HepG2 (cell line): ENCODE results near the gene QRFP. TPM values are rescaled to one million over a fixed set of nuclear protein-coding genes. Genes with fewer than 3 reads are reported as not detected.

Source experiments
- ATAC-seq: fragments of 200-7000 bp; cut with Tn5 transposase; 3 replicates; pipeline ENCODE4 v1.9.1; 2020; ENCODE audit warnings: mild to moderate bottlenecking, moderate library complexity
- BruUV-seq: library from RNA; stranded (reverse); fragments of 400-500 nt; replicated peaks from 2 replicates; lab custom pipeline; 2021; lab: Mats Ljungman, UMichigan
- CTCF ChIA-PET: fragments of 300-600 bp; formaldehyde crosslinking; extraction: SDS; loops from one replicate; lab custom pipeline; 2021; ENCODE audit warnings: low total read pairs, inconsistent platforms, low intra/inter-chr PET ratio; lab: Yijun Ruan, JAX
- POLR2A ChIA-PET: fragments of 350-600 bp; sonication (Branson Sonifier 250); formaldehyde crosslinking; loops from one replicate; lab custom pipeline; 2020; ENCODE audit warnings: antibody characterized with exemption, inconsistent platforms; lab: Yijun Ruan, JAX
- DNase-seq: peaks from one replicate; pipeline ENCODE4 v3.0.0-alpha.2; 2015; ENCODE audit warnings: low spot score
- FAIRE-seq: peaks from 3 replicates; lab custom pipeline; 2011; peaks lifted over from hg19 to GRCh38; lab: Jason Lieb, UNC
- H2AFZ ChIP-seq: one replicate; pipeline ENCODE4 v1.6.1; 2011; ENCODE audit warnings: low read length, inconsistent platforms
- H3K27ac ChIP-seq: fragments of 300-600 bp; 3 replicates; pipeline ENCODE4 v1.8.0; 2011; ENCODE audit warnings: mixed run types, mild to moderate bottlenecking, mixed read lengths, low read length, inconsistent platforms; ENCODE audit not compliant: insufficient read depth; ENCODE audit errors: extremely low read length
- H3K27me3 ChIP-seq, 2 experiments: fragments of 200-600 bp in 1 of 2; 2 replicates in 1 of 2; 3 replicates in 1 of 2; pipeline versions ENCODE4 v1.6.0 to v1.8.0; 2011; ENCODE audit warnings: low read length in 2 of 2, mild to moderate bottlenecking in 2 of 2, moderate library complexity in 2 of 2, inconsistent platforms in 1 of 2; ENCODE audit not compliant: insufficient read depth in 2 of 2, control insufficient read depth in 1 of 2
- H3K36me3 ChIP-seq, 2 experiments: fragments of 200-600 bp in 1 of 2; replicated peaks in 1 of 2; 2 replicates in 1 of 2; 3 replicates in 1 of 2; pipeline versions ENCODE4 v1.5.1 to v1.8.0; 2011; ENCODE audit warnings: low read length in 2 of 2, inconsistent platforms in 1 of 2; ENCODE audit not compliant: insufficient read depth in 2 of 2, control insufficient read depth in 1 of 2
- H3K4me1 ChIP-seq: 2 replicates; pipeline ENCODE4 v1.5.1; 2012; ENCODE audit warnings: low read length, inconsistent platforms; ENCODE audit not compliant: insufficient read depth
- H3K4me2 ChIP-seq: 2 replicates; pipeline ENCODE4 v1.6.0; 2011; ENCODE audit warnings: low read depth, low read length, inconsistent platforms
- H3K4me3 ChIP-seq, 3 experiments: fragments of 200-600 bp in 1 of 3; sonication (generic), shearing (Covaris generic) in 1 of 3; replicated peaks in 1 of 3; 2 replicates each; pipeline ENCODE4 v1.5.1; 2011 to 2016; ENCODE audit warnings: low read length in 3 of 3, inconsistent platforms in 2 of 3, low read depth in 2 of 3, mild to moderate bottlenecking in 2 of 3, control low read depth in 1 of 3, mixed read lengths in 1 of 3; ENCODE audit not compliant: insufficient read depth in 1 of 3
- H3K79me2 ChIP-seq: one replicate; pipeline ENCODE4 v1.6.1; 2011; ENCODE audit warnings: low read length, inconsistent platforms; ENCODE audit not compliant: insufficient read depth
- H3K9ac ChIP-seq: 2 replicates; pipeline ENCODE4 v1.6.0; 2011; ENCODE audit warnings: mild to moderate bottlenecking, low read depth, low read length, inconsistent platforms; ENCODE audit not compliant: insufficient read depth
- H3K9me3 ChIP-seq: 2 replicates; pipeline ENCODE4 v1.5.1; 2012; ENCODE audit warnings: mild to moderate bottlenecking, low read length
- H4K20me1 ChIP-seq: 2 replicates; pipeline ENCODE4 v1.6.0; 2011; ENCODE audit warnings: inconsistent platforms, mild to moderate bottlenecking, low read length, moderate library complexity; ENCODE audit not compliant: insufficient read depth
- AGO2 ChIP-seq: fragments of 200-400 bp; formaldehyde crosslinking; optimal IDR thresholded peaks from 2 replicates; pipeline ENCODE3; 2017; ENCODE audit warnings: mild to moderate bottlenecking, low read depth, low read length, moderate library complexity
- BORCS8-MEF2B ChIP-seq: sonication (generic); formaldehyde crosslinking; IDR thresholded peaks from 2 replicates; pipeline ENCODE4 v1.8.0; 2022; ENCODE audit warnings: mild to moderate bottlenecking, missing genetic modification reagents
- CCAR2 ChIP-seq: fragments of 200-400 bp; formaldehyde crosslinking; optimal IDR thresholded peaks from 2 replicates; pipeline ENCODE3; 2018; ENCODE audit warnings: low read depth, mild to moderate bottlenecking, low read length, moderate library complexity
- FOXP1 ChIP-seq, 2 experiments: fragments of 450-650 bp in 1 of 2; IDR thresholded peaks; 2 replicates each; pipeline ENCODE4 v1.6.1; 2017 to 2018; ENCODE audit warnings: antibody characterized with exemption in 1 of 2
- HDAC6 ChIP-seq: fragments of 200-600 bp; sonication (generic); IDR thresholded peaks from 2 replicates; pipeline ENCODE4 v1.7.0; 2017; ENCODE audit warnings: mild to moderate bottlenecking, antibody characterized with exemption, low read length, low read depth
- MZF1 ChIP-seq: sonication (generic); formaldehyde crosslinking; IDR thresholded peaks from 2 replicates; pipeline ENCODE4 v1.8.1; 2023; ENCODE audit warnings: mild to moderate bottlenecking, missing genetic modification reagents, borderline replicate concordance
- NFE2 ChIP-seq: sonication (generic); formaldehyde crosslinking; IDR thresholded peaks from 2 replicates; pipeline ENCODE4 v1.4.0; 2020; ENCODE audit warnings: missing genetic modification reagents
- NFYC ChIP-seq: IDR thresholded peaks from 2 replicates; pipeline ENCODE4 v1.6.1; 2016; ENCODE audit warnings: missing genetic modification reagents, missing compliant biosample characterization
- PTBP1 ChIP-seq: fragments of 200-400 bp; formaldehyde crosslinking; IDR thresholded peaks from 2 replicates; pipeline ENCODE4 v1.6.1; 2018; ENCODE audit warnings: low read length, low read depth; ENCODE audit not compliant: poor library complexity, severe bottlenecking
- REPIN1 ChIP-seq: sonication (generic); formaldehyde crosslinking; IDR thresholded peaks from 2 replicates; pipeline ENCODE4 v1.8.0; 2022; ENCODE audit warnings: missing genetic modification reagents, low read depth, mild to moderate bottlenecking, borderline replicate concordance
- SMARCE1 ChIP-seq: fragments of 450-650 bp; IDR thresholded peaks from 2 replicates; pipeline ENCODE4 v1.6.1; 2017; ENCODE audit warnings: borderline replicate concordance
- YEATS4 ChIP-seq: sonication (generic); formaldehyde crosslinking; IDR thresholded peaks from 2 replicates; pipeline ENCODE4 v1.4.0; 2020; ENCODE audit warnings: missing genetic modification reagents, borderline replicate concordance
- ZFX ChIP-seq: sonication (generic); formaldehyde crosslinking; IDR thresholded peaks from 2 replicates; pipeline ENCODE4 v1.4.0; 2020; ENCODE audit warnings: mild to moderate bottlenecking, low read depth, missing genetic modification reagents, moderate library complexity
- ZNF362 ChIP-seq: sonication (generic); formaldehyde crosslinking; IDR thresholded peaks from 2 replicates; pipeline ENCODE4 v1.4.0; 2020; ENCODE audit warnings: missing genetic modification reagents, mild to moderate bottlenecking, borderline replicate concordance
- ZNF777 ChIP-seq: sonication (generic); formaldehyde crosslinking; IDR thresholded peaks from 2 replicates; pipeline ENCODE4 v1.4.0; 2020; ENCODE audit warnings: missing genetic modification reagents
- ZUFSP ChIP-seq: sonication (generic); formaldehyde crosslinking; IDR thresholded peaks from 2 replicates; pipeline ENCODE4 v1.9.0; 2021; ENCODE audit warnings: missing genetic modification reagents, mild to moderate bottlenecking, borderline replicate concordance
- WGBS: methylation state at CpG from one replicate; pipeline ENCODE4 v1.1.6; 2017; ENCODE audit warnings: low lambda C conversion rate; 5-methylcytosine and 5-hydroxymethylcytosine counted together
- in situ Hi-C: cut with HindIII; loops from 2 replicates; pipeline ENCODE4 v1.10.0; 2017; ENCODE audit warnings: low pct_unique_long_range_greater_than_20kb; ENCODE audit not compliant: extremely low pct_ligation_motif_present
- intact Hi-C: fragments of 100-400 bp; cut with micrococcal nuclease; formaldehyde crosslinking; loops from one replicate; pipeline ENCODE4 v1.10.0; 2022; ENCODE audit not compliant: unreplicated experiment
- polyA plus RNA-seq, 8 experiments: library from polyadenylated mRNA; depleted of rRNA in 3 of 8; stranded (reverse) in 7 of 8; unstranded in 1 of 8; fragments of >200 nt; fragmentation: Illumina TruSeq in 4 of 8; extraction: Trizol in 4 of 8; gene quantifications; 2 replicates each; pipeline versions ENCODE4 v1.2.1 to v1.2.3, GENCODE V29; 2011 to 2016; ENCODE audit warnings: low read depth in 4 of 8, missing spikeins in 1 of 8, mixed read lengths in 1 of 8; ENCODE audit not compliant: insufficient read depth in 1 of 8
- total RNA-seq, 5 experiments: library from RNA; depleted of rRNA; stranded (reverse); fragments of >200 nt; fragmentation: Illumina TruSeq; extraction: Trizol; gene quantifications; 2 replicates each; pipeline ENCODE4 v1.2.3, GENCODE V29; 2016; ENCODE audit warnings: low read depth in 1 of 5

Gene QRFP
- total and polyA plus RNA-seq, 2 of the 13 experiments (the other 11 are each of a cell fraction or from before 2014, with no cell fraction given): not detected

GRCh38 chr9:130903194-130904069 lies 6.8 kb upstream of the QRFP start:
- ChIA-PET POLR2A (no interaction called here), CTCF (no interaction called here)
- no peaks in the 10 kb centered on the region for H3K9me3 ChIP-seq
- H3K27me3 ChIP-seq: peaks cover 33 to 92% of the 10 kb centered on the region in 2 experiments; a peak in 4 of 5 replicates
- H3K9ac ChIP-seq: no peak overlapping the region
- H3K36me3 ChIP-seq: no peaks in the 10 kb centered on the region; a peak in 1 of 5 replicates
- H3K79me2 ChIP-seq: no peaks in the 10 kb centered on the region
- H3K4me3 ChIP-seq: no peak overlapping the region
- in situ Hi-C loops: no loop called here
- no peak overlapping the region for H3K27ac ChIP-seq
- no peak for TF ChIP-seq ZNF777
- no peak for TF ChIP-seq BORCS8-MEF2B (CRISPR knock-in tag)
- TF ChIP-seq NFYC: no peak
- no peak for TF ChIP-seq REPIN1 (CRISPR knock-in tag)
- no peak for TF ChIP-seq ZNF362 (CRISPR knock-in tag)
- TF ChIP-seq YEATS4 (CRISPR knock-in tag): no peak
- no peak for TF ChIP-seq ZUFSP (CRISPR knock-in tag)
- no peak for TF ChIP-seq FOXP1 (IDR thresholded peaks at IDR 0.05)
- TF ChIP-seq FOXP1 (CRISPR knock-in tag; IDR thresholded peaks at IDR 0.05): no peak
- no peak for TF ChIP-seq NFE2
- no peak for TF ChIP-seq SMARCE1
- no peak for TF ChIP-seq CCAR2
- no peak for TF ChIP-seq ZFX (CRISPR knock-in tag)
- TF ChIP-seq PTBP1: no peak
- no peak for TF ChIP-seq HDAC6
- no peak for TF ChIP-seq MZF1 (CRISPR knock-in tag)
- TF ChIP-seq AGO2: no peak
- ATAC-seq (no peak), DNase-seq (no peak), FAIRE-seq (no peak)
- WGBS: 17% methylated on average over 17 of the region's 25 CpGs
- no peak overlapping the region for H2AFZ ChIP-seq
- no peak overlapping the region for H3K4me2 ChIP-seq
- intact Hi-C loops: no loop called here
- peaks cover 18% of the 10 kb centered on the region for H3K4me1 ChIP-seq
- BruUV-seq: no TSS peak
- no peaks in the 10 kb centered on the region for H4K20me1 ChIP-seq
